Activated T-cell treated with anti-CD3 and anti-CD28 coated beads for 24 hours (primary cell): Measurements from ENCODE around the gene RPL3.

Experiments
- DNase-seq: peaks from one replicate; pipeline ENCODE4 v3.0.0-alpha.2; 2020; ENCODE audit warnings: low read depth

Gene RPL3

GRCh38 chr22:39282645-39283321, 36.6 kb downstream of the RPL3 start:
- DNase-seq = no peak

- no peak for DNase-seq
Measured at GRCh38 chr22:39281126-39281525, 38.3 kb downstream of the RPL3 start.

- DNase-seq = no peak
Measured at GRCh38 chr22:39280250-39280649, 39.2 kb downstream of the RPL3 start.

- DNase-seq = no peak
Measured at GRCh38 chr22:39279170-39279850, 40.1 kb downstream of the RPL3 start.

GRCh38 chr22:39278040-39278439, 41.4 kb downstream of the RPL3 start:
- no peak for DNase-seq

GRCh38 chr22:39277142-39277607, 42.2 kb downstream of the RPL3 start:
- no peak for DNase-seq

GRCh38 chr22:39276440-39277141, 42.8 kb downstream of the RPL3 start:
- DNase-seq = no peak

GRCh38 chr22:39275814-39276439, 43.5 kb downstream of the RPL3 start:
- no peak for DNase-seq

GRCh38 chr22:39273950-39274887, 45.2 kb downstream of the RPL3 start:
- no peak for DNase-seq

- DNase-seq = no peak
Measured at GRCh38 chr22:39270792-39271191, 48.6 kb downstream of the RPL3 start.

GRCh38 chr22:39270280-39270679, 49.1 kb downstream of the RPL3 start:
- no peak for DNase-seq

GRCh38 chr22:39269095-39269790, 50.2 kb downstream of the RPL3 start:
- DNase-seq = no peak

GRCh38 chr22:39268645-39269044, 50.8 kb downstream of the RPL3 start:
- no peak for DNase-seq

- DNase-seq = no peak
Measured at GRCh38 chr22:39267974-39268373, 51.4 kb downstream of the RPL3 start.

- no peak for DNase-seq
Measured at GRCh38 chr22:39266398-39267030, 52.9 kb downstream of the RPL3 start.

GRCh38 chr22:39265143-39265886, 54.1 kb downstream of the RPL3 start:
- no peak for DNase-seq

GRCh38 chr22:39264349-39265038, 54.9 kb downstream of the RPL3 start:
- no peak for DNase-seq

- no peak for DNase-seq
Measured at GRCh38 chr22:39263626-39264348, 55.6 kb downstream of the RPL3 start.
